ENCODE measurements around the gene PVR.
"Not testable (repeated sequence)": the region's sequence is repeated elsewhere in the genome, so short reads cannot be mapped to it uniquely, and the experiment has no call there.

- not testable (repeated sequence) for TF ChIP-seq SIN3A (IDR thresholded peaks at IDR 0.05; ENCODE audit: borderline replicate concordance, insufficient read depth, low read depth, low read length); POLR2AphosphoS5 (IDR thresholded peaks at IDR 0.05; ENCODE audit: low read depth, low read length)
- TF ChIP-seq, protein P1, sequence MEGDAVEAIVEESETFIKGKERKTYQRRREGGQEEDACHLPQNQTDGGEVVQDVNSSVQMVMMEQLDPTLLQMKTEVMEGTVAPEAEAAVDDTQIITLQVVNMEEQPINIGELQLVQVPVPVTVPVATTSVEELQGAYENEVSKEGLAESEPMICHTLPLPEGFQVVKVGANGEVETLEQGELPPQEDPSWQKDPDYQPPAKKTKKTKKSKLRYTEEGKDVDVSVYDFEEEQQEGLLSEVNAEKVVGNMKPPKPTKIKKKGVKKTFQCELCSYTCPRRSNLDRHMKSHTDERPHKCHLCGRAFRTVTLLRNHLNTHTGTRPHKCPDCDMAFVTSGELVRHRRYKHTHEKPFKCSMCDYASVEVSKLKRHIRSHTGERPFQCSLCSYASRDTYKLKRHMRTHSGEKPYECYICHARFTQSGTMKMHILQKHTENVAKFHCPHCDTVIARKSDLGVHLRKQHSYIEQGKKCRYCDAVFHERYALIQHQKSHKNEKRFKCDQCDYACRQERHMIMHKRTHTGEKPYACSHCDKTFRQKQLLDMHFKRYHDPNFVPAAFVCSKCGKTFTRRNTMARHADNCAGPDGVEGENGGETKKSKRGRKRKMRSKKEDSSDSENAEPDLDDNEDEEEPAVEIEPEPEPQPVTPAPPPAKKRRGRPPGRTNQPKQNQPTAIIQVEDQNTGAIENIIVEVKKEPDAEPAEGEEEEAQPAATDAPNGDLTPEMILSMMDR (IDR thresholded peaks at IDR 0.05): not testable (repeated sequence)
Observed at GRCh38 chr19:44625637-44626036, 18.1 kb upstream of the PVR start.

Measured in Panc1 (cell line).